Measurements from ENCODE around the gene ROCK2. TPM values are rescaled to one million over a fixed set of nuclear protein-coding genes. Genes with fewer than 3 reads are reported as not detected.

The ROCK2 gene
- total RNA-seq, 1 donor from 2014 or later = 36.1 TPM

DNA sequence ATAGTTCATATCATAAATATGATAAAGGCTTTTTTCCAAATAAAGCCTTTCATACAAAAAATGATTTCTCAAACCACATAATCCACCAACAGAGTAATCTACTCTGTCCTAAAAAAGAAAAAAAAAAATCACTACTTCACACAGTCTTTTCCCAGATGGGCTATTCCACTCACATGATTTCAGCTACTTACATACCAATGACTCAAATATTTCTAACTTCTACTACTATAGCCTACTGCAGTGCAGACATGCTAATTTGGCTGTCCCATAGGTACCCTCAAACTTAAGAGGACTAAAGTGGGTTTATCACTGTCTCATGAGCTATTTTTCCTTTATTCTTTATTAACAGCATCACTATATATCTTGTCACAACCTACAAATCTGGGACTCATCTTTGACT lies 131.8 kb downstream of the ROCK2 start:
- no peaks in the 10 kb centered on the region for H4K20me1 ChIP-seq (ENCODE audit: low read depth)
- Mint-ChIP-seq H3K4me3 (no peak overlapping the region), H3K36me3 (peaks cover 36% of the 10 kb centered on the region), H3K27ac (no peak overlapping the region), H3K9me3 (no peaks in the 10 kb centered on the region), H3K4me1 (no peaks in the 10 kb centered on the region), H3K27me3 (ENCODE audit: insufficient read depth, low read depth) (no peaks in the 10 kb centered on the region)
- DNase-seq (ENCODE audit: low spot score) = no peak
- no peak overlapping the region for H3K27ac ChIP-seq
- H2AFZ ChIP-seq (replicated peaks) = no peak overlapping the region
- H3K9ac ChIP-seq = no peak overlapping the region
- TF ChIP-seq EZH2 (IDR thresholded peaks at IDR 0.05) (no peak), EZH2phosphoT487 (IDR thresholded peaks at IDR 0.05) (no peak)
- TF ChIP-seq, protein P1, sequence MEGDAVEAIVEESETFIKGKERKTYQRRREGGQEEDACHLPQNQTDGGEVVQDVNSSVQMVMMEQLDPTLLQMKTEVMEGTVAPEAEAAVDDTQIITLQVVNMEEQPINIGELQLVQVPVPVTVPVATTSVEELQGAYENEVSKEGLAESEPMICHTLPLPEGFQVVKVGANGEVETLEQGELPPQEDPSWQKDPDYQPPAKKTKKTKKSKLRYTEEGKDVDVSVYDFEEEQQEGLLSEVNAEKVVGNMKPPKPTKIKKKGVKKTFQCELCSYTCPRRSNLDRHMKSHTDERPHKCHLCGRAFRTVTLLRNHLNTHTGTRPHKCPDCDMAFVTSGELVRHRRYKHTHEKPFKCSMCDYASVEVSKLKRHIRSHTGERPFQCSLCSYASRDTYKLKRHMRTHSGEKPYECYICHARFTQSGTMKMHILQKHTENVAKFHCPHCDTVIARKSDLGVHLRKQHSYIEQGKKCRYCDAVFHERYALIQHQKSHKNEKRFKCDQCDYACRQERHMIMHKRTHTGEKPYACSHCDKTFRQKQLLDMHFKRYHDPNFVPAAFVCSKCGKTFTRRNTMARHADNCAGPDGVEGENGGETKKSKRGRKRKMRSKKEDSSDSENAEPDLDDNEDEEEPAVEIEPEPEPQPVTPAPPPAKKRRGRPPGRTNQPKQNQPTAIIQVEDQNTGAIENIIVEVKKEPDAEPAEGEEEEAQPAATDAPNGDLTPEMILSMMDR (IDR thresholded peaks at IDR 0.05) = no peak
- H3K36me3 ChIP-seq = peaks cover 27% of the 10 kb centered on the region
- H3K9me3 ChIP-seq (ENCODE audit: low read depth) = no peaks in the 10 kb centered on the region
- H3K27me3 ChIP-seq = no peaks in the 10 kb centered on the region
- H3K4me2 ChIP-seq = no peak overlapping the region
- H3F3A ChIP-seq (ENCODE audit: low read depth) = no peaks in the 10 kb centered on the region
- H3K79me2 ChIP-seq (ENCODE audit: low read depth) = no peaks in the 10 kb centered on the region
- H3K4me3 ChIP-seq = no peak overlapping the region
- H3K4me1 ChIP-seq = no peaks in the 10 kb centered on the region

- Histone ChIP-seq H2AFZ (replicated peaks) (no peak overlapping the region), H3K9me3 (ENCODE audit: low read depth) (no peaks in the 10 kb centered on the region), H3K4me3 (no peak overlapping the region), H3K9ac (no peak overlapping the region), H3K27me3 (no peaks in the 10 kb centered on the region), H3K4me1 (no peaks in the 10 kb centered on the region), H3K36me3 (peaks cover 6% of the 10 kb centered on the region), H3K79me2 (ENCODE audit: low read depth) (no peaks in the 10 kb centered on the region), H4K20me1 (ENCODE audit: low read depth) (no peaks in the 10 kb centered on the region), H3K4me2 (no peak overlapping the region), H3F3A (ENCODE audit: low read depth) (no peaks in the 10 kb centered on the region), H3K27ac (no peak overlapping the region)
- Mint-ChIP-seq H3K27ac (no peak overlapping the region), H3K9me3 (no peaks in the 10 kb centered on the region), H3K36me3 (peaks cover 17% of the 10 kb centered on the region), H3K4me3 (no peak overlapping the region), H3K4me1 (no peaks in the 10 kb centered on the region), H3K27me3 (ENCODE audit: insufficient read depth, low read depth) (no peaks in the 10 kb centered on the region)
- DNase-seq (ENCODE audit: low spot score) = no peak
- TF ChIP-seq EZH2phosphoT487 (IDR thresholded peaks at IDR 0.05) (no peak), EZH2 (IDR thresholded peaks at IDR 0.05) (no peak)
- TF ChIP-seq, protein P1 (IDR thresholded peaks at IDR 0.05) = no peak
Measured at GRCh38 chr2:11208083-11208482, 136.4 kb downstream of the ROCK2 start.

DNA sequence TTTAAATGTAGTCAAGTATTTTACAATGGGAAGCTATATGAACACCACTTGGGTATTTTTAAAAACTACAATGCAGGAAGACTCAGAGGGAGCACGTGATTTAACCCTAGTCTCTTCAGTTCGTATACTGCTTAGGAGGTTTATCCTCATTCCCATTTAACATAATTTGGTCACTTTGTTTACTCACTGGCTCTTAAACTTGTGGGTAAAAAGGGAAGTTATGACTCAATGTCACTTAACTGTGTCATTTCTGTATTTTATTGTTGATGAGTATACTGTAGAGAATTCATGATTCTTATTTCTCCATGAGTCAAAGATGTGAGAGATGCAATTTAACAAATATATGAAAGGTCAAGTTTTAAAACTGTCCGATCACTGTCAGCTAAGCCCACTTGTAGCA lies 141.0 kb downstream of the ROCK2 start:
- no peak overlapping the region for H2AFZ ChIP-seq (replicated peaks)
- H3K27ac Mint-ChIP-seq = no peak overlapping the region
- peaks cover 16% of the 10 kb centered on the region for H3K36me3 ChIP-seq
- no peaks in the 10 kb centered on the region for H4K20me1 ChIP-seq (ENCODE audit: low read depth)
- no peaks in the 10 kb centered on the region for H3K4me1 Mint-ChIP-seq
- H3F3A ChIP-seq (ENCODE audit: low read depth) = no peaks in the 10 kb centered on the region
- peaks cover 14% of the 10 kb centered on the region for H3K36me3 Mint-ChIP-seq
- H3K79me2 ChIP-seq (ENCODE audit: low read depth) = no peaks in the 10 kb centered on the region
- no peak overlapping the region for H3K4me2 ChIP-seq
- no peaks in the 10 kb centered on the region for H3K27me3 ChIP-seq
- H3K9me3 ChIP-seq (ENCODE audit: low read depth) = no peaks in the 10 kb centered on the region
- H3K9me3 Mint-ChIP-seq = no peaks in the 10 kb centered on the region
- H3K9ac ChIP-seq = no peak overlapping the region
- no peak overlapping the region for H3K4me3 Mint-ChIP-seq
- no peak for DNase-seq (ENCODE audit: low spot score)
- no peak overlapping the region for H3K4me3 ChIP-seq
- no peaks in the 10 kb centered on the region for H3K27me3 Mint-ChIP-seq (ENCODE audit: insufficient read depth, low read depth)
- TF ChIP-seq, protein P1 (IDR thresholded peaks at IDR 0.05) = no peak
- TF ChIP-seq EZH2 (IDR thresholded peaks at IDR 0.05) (no peak), EZH2phosphoT487 (IDR thresholded peaks at IDR 0.05) (no peak)
- H3K27ac ChIP-seq = no peak overlapping the region
- H3K4me1 ChIP-seq = no peaks in the 10 kb centered on the region

Measured in neural progenitor cell (in vitro differentiated cells).